ENCODE results near the gene CGNL1.

GRCh38 chr15:57460208-57460816 is 84.0 kb downstream of the CGNL1 start:
- TF ChIP-seq, protein P1, sequence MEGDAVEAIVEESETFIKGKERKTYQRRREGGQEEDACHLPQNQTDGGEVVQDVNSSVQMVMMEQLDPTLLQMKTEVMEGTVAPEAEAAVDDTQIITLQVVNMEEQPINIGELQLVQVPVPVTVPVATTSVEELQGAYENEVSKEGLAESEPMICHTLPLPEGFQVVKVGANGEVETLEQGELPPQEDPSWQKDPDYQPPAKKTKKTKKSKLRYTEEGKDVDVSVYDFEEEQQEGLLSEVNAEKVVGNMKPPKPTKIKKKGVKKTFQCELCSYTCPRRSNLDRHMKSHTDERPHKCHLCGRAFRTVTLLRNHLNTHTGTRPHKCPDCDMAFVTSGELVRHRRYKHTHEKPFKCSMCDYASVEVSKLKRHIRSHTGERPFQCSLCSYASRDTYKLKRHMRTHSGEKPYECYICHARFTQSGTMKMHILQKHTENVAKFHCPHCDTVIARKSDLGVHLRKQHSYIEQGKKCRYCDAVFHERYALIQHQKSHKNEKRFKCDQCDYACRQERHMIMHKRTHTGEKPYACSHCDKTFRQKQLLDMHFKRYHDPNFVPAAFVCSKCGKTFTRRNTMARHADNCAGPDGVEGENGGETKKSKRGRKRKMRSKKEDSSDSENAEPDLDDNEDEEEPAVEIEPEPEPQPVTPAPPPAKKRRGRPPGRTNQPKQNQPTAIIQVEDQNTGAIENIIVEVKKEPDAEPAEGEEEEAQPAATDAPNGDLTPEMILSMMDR (IDR thresholded peaks at IDR 0.05; ENCODE audit: poor library complexity), result no peak
- no peak for TF ChIP-seq EZH2phosphoT487 (IDR thresholded peaks at IDR 0.05; ENCODE audit: low read depth, severe bottlenecking, unreplicated experiment)

Measured in hepatocyte (in vitro differentiated cells).